GM19351 (cell line): ENCODE data around the gene SLC12A9.
"Not testable (repeated sequence)": the region's sequence is repeated elsewhere in the genome, so short reads cannot be mapped to it uniquely, and the experiment has no call there.

Experiments used
- ATAC-seq: cut with Tn5 transposase; IDR thresholded peaks from one replicate; pipeline ENCODE4 v1.9.1; 2021; ENCODE audit warnings: mild to moderate bottlenecking, moderate library complexity; ENCODE audit not compliant: unreplicated experiment

The SLC12A9 gene

DNA sequence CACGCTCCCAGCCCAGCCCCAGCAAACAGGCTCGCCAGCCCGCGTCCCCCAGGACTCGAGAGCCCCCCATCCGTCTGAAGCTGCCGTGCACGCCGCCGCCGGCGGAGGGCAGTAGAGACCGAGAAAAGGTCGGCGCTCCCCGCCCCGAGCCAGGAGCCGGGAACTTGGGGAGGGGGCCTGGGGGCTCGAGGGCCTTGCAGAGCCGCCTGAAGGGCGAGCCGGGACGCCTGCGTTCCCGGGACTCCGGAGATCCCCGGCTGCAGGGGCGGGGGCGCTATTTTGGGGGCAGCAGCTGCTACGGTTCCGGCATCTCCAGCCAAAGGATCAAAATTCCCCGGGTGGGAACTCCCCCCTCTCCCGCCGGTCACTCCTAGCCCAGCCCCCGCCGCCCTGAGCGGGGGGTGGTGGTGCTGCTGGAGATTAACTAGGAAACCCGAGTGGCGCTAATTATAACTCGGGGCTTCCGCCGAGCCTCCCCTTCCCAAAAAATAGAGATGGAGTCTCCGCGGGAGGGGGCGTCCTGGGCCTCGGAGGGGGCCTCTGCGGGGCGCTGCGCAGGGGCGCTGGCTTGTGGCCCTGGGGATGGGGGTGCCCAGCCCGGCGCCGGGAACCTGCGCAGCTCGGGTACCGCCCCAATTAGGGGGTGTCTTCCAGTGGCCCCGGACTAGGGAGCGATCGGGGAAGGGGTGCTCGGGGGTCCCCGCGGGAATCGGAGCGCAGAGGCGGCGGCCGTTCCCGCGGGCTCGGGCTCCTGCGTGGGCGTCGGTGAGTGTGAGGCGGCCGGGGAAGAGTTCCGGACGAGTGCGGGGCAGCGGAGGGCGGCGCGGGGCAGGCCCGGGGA is 42.6 kb downstream of the SLC12A9 start:
- ATAC-seq, result no peak

DNA sequence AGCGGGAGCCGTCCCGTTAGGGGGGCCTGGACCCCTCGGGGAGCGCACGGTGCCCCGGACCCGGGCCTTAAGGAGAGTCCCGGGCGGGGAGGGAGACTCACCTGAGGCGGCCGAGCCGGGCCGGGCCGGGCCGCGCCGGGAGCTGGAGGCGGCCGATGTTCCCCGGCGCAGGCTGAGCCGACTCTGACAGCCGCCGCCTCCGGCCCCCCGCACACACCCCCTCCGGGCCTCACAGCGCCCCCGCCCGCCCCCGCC is 43.1 kb downstream of the SLC12A9 start, which contains the start of gene ACHE:
Gene ACHE, minus strand, starts transcription at position 188 of the 255 bp plus-strand sequence. CDS start 1,656 bp downstream, outside the sequence.
- no peak for ATAC-seq

DNA sequence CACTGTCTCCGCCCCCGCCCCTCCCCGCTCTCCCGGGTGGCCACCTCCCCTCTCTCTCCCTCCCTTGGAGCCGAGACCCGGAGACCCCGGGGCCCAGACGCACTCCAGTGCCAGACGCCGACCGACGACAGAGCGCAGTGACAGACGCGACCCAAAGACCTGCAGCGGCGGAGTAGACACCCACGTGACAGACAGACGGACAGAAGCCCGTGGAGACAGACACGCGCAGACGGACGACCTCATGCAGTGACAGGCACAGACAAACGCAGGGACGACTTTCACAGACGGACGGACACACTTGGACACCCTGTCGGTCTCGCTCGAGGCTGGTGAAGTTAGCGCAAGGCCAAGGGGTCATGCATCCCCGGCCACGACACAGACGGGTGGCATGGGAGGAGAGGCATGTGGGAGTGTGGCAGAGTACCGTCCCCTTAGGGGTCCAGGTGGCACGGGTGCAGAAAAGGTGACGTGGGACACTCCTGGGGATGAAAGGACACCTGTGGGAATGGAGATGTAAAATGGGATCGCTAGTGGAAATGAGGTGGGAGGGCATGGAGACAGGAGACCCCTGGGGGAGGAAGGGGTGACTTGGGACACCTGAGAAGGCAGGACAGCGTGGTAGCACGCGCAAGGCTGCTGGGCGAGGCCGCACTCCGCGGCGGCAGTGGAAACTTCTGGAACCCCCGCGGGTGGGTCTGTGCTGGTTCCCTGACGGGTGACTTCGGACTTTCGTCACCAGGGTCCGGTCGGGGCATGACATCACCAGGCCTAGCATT is 43.6 kb downstream of the SLC12A9 start:
- ATAC-seq, result no peak

DNA sequence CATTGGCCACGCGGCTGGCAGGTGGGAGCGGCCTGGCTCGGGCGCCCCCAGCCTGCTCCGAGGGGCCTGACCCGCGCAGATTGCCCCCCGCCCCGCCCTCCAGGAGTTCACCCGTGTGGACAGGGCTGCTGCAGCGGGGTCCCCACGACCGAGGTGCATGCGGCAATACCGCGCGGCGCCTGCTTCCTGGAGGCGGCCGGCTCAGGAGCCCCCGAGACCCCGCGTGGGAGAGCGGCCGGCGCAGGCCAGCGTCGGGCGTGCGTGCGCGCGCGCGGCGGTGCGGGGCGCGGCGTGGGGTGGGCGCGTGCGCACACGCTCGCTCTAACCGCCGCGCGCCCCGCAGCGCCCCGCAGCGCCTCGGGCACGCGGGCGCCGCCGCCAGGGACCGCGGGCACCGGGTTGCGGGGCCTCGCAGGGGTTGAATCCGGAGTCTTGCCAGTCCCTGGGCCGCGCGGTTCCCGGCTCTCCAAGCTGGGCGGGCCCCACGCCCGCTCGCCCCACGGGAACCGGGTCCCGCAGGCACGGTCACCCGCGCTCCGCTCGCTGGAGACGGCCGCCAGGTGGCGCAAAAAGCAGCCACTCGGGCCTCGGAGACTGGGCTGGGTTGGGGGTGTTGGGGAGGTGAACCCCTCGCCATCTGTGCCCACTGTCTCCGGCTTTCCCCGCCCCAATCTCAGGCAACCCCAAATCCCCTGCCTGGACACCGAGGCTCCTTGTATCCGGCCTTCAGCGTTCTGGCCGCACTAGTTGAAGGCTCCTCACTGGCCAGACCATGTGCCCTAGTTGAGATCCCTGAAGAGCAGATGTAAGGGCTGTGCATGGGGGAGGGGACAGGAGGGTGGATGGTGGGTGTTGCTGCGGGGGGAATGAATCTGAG is 44.5 kb downstream of the SLC12A9 start:
- ATAC-seq, result no peak

DNA sequence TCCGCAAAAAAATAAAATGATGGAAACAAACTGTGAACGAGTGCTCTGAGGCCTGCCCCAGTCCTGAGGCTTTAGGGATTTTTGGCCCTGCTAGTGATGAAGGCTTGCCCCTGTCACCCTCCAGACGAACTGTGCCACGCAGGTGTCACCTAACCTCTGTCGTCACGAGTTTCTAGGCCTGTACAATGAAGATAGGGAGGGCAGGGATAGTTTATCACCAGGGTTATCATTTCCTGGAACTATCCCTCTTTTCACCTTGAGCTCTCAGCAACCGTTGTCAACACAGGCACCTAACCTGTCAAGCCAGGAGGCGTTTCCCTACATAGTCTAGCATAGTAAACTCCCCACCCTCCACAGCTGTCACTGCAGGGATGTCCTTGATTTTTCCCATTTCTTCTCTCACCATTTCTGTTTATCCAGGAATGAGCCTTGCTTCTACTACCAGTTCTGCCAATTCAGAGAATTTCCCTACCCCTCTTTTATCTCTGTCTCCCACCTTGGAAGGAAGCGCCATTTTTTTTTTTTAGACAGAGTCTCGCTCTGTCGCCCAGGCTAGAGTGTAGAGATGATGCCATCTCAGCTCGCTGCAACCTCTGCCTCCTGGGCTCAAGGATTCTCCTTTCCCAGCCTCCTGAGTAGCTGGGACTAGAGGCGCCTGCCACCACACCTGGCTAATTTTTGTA is 45.4 kb downstream of the SLC12A9 start:
- no peak for ATAC-seq

DNA sequence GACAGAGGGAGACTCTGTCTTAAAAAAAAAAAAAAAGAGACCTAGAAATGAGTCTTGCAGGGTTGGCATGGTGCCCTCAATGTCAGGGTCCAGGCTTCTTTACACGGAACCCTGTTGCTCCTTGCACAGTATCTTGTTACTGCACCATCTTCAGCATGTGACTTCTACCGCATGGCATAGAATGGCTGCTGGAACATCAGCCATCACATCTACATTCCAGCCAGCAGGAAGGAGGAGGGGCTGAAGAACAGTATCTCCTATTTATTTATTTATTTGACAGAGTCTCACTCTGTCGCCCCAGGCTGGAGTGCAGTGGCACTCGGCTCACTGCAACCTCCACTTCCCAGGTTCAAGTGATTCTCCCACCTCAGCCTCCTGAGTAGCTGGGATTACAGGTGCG is 46.9 kb downstream of the SLC12A9 start:
- no peak for ATAC-seq

DNA sequence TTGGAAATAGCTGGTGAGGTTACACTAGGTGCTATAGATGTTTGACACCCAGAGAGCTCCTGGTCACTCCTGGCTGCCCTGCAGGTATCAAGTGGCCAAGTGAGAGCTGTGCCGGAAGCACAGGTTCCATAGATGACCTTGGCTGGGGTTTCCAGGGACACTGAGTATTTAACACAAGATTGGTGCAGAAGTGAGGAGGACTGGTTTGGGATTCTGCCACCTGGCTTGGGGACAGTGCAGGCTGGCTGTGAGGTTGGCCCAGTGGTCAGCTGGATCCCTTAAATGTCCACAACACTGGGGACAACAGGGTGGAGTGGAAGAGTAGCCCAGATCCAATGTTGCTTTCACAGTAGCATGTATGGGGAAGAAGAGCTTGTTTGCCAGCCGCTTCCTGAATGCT is 48.5 kb downstream of the SLC12A9 start:
- no peak for ATAC-seq

DNA sequence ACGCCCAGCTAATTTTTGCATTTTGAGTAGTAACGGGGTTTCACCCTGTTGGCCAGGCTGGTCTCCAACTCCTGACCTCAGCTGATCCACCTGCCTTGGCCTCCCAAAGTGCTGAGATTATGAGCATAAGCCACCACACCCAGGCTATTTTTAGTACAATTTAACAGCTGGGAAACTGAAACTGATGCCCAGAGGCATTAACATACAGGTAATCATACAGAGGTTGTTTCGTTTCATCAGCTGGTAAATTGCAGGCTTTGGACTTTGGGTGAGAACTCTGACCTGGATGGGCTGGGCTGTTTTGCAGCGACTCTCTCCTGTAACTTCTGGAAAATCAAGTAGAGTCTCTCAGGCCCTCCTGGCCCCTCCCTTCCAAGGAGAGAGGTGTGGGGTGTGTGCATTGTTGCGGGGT is 49.4 kb downstream of the SLC12A9 start:
- ATAC-seq, result no peak

DNA sequence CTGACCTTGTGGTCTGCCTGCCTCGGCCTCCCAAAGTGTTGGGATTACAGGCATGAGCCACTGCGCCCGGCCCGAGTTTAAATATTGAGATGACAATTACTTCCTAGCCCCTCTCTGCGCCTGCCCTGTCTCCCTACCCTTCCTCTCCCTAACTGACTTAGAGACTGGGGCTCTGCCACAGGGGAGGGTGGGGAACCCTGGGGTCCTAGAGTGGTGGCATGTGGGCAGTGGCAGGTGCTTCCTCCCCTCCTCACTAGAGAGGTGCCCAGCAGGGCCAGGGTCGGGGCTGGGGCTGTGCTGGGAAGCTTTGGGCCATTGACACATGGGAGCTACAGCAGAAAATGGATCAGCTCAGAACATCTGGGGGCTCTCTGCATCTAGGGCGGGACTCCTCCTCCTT is 50.1 kb downstream of the SLC12A9 start:
- no peak for ATAC-seq

DNA sequence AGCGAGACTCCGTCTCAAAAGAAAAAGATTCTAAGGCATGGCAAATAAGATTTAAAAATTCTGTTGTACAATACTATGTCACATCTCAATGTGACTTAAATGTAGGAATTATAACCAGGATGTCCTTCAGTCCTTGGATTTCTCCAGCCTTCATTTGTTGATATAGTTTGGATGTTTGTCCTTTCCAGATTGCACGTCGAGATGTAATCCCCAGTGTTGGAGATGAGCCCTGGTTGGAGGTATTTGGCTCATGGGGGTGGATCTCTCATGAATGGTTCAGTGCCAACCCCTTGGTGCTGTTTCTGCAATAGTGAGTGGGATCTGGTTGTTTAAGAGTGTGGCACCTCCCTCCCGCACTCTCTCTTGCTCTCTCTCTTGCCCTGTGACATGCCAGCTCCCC is 56.0 kb downstream of the SLC12A9 start:
- ATAC-seq, result no peak

DNA sequence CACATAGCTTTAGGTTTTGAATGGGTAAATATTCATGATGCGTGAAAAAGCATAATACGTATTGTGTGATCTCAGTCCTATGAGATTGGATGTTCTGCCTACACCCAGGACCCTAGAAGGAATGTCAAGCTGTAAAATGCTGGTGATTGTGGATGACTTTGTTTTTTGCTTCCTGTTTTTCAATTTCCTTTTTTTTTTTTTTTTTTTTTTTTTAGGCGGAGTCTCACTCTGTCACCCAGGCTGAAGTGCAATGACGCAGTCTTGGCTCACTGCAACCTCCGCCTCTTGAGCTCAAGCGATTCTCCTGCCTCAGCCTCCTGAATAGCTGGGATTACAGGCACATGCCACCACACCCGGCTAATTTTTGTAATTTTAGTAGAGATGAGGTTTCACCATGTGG is 57.9 kb downstream of the SLC12A9 start:
- ATAC-seq, result not testable (repeated sequence)

DNA sequence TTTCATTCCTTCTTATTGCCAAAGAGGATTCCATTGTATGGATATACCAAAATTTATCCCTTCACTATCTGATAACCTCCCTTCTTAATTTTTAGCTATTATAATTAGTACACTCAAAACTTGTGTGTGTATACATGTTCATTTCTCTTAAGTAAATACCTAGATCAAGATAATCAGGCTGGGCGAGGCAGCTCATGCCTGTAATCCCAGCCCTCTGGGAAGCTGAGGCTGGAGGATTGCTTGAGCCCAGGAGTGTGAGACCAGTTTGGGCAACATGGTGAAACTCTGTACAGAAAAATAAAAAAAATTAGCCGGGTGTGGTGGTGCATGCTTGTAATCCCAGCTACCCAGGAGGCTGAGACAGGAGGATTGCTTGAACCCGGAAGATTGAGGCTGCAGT is 59.0 kb downstream of the SLC12A9 start:
- no peak for ATAC-seq

DNA sequence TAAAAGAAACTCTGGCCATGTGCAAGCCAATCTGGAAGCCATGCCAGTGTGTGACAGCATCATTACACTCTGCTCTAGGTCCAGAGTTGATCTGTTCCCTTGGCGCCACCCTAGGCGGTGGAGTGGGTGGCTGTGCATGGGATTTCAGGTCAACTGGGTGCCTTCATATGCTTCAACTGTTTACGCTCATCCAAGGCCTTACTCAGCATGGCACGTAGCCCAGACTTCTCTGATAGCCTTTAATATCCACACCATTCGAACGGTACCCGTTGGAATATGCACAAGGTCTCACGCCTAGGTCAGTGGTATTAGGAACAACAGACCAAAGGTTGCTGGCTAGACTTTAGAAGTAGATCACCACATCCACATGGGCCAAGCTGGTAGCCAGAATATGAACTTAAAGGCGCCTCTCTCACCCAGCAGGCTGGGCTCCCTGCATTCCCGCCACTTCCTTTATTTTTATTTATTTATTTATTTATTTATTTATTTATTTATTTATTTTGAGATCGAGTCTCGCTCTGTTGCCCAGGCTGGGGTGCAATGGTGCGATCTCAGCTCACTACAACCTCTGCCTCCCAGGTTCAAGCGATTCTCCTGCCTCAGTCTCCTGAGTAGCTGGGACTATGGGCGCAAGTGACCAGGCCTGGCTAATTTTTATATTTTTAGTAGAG is 61.8 kb downstream of the SLC12A9 start:
- ATAC-seq, result no peak

DNA sequence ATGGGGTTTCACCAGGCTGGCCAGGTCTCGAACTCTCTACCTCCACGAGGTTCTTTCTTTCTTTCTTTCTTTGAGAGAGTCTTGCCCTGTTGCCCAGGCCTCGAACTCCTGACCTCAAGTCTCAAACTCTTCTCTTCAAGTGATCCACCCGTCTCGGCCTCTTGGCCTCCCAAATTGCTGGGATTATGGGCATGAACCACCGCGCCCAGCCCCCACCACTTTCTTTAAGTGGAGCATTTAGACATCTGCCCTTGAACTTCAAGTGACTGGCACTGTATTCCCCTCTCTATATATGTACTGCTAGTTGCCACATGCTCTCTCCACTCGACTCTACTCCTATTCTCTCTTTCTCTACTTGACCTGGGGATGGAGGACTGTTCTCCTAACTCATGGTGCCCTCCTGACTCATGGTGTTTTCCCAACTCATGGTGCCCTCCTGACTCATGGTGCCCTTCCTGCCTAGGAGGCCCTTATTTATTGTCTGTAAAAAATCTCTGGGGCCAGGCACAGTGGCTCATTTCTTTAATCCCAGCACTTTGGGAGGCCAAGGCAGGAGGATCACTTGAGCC is 62.5 kb downstream of the SLC12A9 start:
- ATAC-seq, result no peak
